Adrenal gland (tissue), 12 donors: ENCODE measurements around the gene FBXW8. TPM values are rescaled to one million over a fixed set of nuclear protein-coding genes. Genes with fewer than 3 reads are reported as not detected.

Source experiments
- DNase-seq, 7 donors: peaks; one replicate each; pipeline ENCODE4 v3.0.0-alpha.2; 2019 to 2020
- H3K27ac ChIP-seq, 5 donors: fragments of 200-600 bp; sonication (generic) in 4 of 5; 1 replicate in 3 of 5; 2 replicates in 2 of 5; pipeline versions ENCODE4 v1.5.1 to v1.8.0; 2016 to 2020; ENCODE audit warnings: mild to moderate bottlenecking in 1 of 5
- H3K27me3 ChIP-seq: fragments of 200-600 bp; 2 replicates; pipeline ENCODE4 v1.8.0; 2021
- H3K36me3 ChIP-seq, 2 donors: fragments of 200-600 bp; replicated peaks in 1 of 2; 1 replicate in 1 of 2; 2 replicates in 1 of 2; pipeline versions ENCODE4 v1.5.1 to v1.8.0; 2018 to 2022
- H3K4me1 ChIP-seq, 2 donors: fragments of 200-600 bp; replicated peaks in 1 of 2; 1 replicate in 1 of 2; 2 replicates in 1 of 2; pipeline versions ENCODE4 v1.5.1 to v1.8.0; 2018 to 2021
- H3K4me3 ChIP-seq, 4 donors: fragments of 200-600 bp; sonication (generic) in 3 of 4; one replicate each; pipeline ENCODE4 v1.5.1; 2016 to 2018
- H3K9me3 ChIP-seq, 3 donors: fragments of 200-600 bp; sonication (generic) in 1 of 3; replicated peaks in 1 of 3; 1 replicate in 2 of 3; 2 replicates in 1 of 3; pipeline versions ENCODE4 v1.5.1 to v1.8.0; 2016 to 2021
- POLR2A ChIP-seq, 2 donors: fragments of 450-650 bp; IDR thresholded peaks; one replicate each; pipeline ENCODE4 v1.6.1; 2017; ENCODE audit warnings: antibody characterized with exemption in 2 of 2, mild to moderate bottlenecking in 2 of 2, moderate library complexity in 1 of 2
- WGBS, 4 donors: extraction: QIAGEN DNeasy Blood & Tissue Kit in 2 of 4; methylation state at CpG; one replicate each; pipeline versions ENCODE4 v1.1.5 to v1.1.7; 2013 to 2017; 5-methylcytosine and 5-hydroxymethylcytosine counted together
- intact Hi-C, 2 donors: fragments of 100-400 bp; cut with DNase I; formaldehyde crosslinking; loops; one replicate each; pipeline versions ENCODE4 v1.14.1 to v1.15.0; 2022 to 2023
- polyA plus RNA-seq, 3 donors: library from polyadenylated mRNA; stranded (reverse); fragments of 200-250 nt in 2 of 3; fragments of 350-450 nt in 1 of 3; fragmentation: Illumina TruSeq in 1 of 3; extraction: RNeasy Lipid Tissue Mini Kit (QIAGEN cat#74804) in 1 of 3; gene quantifications; one replicate each; pipeline ENCODE4 v1.2.3, GENCODE V29; 2013 to 2014
- total RNA-seq, 9 donors: library from RNA; depleted of rRNA in 4 of 9; stranded (reverse); fragments of >200 nt in 4 of 9; fragments of 120-200 nt in 1 of 9; fragmentation: NEBNext Ultra II Directional in 1 of 9; extraction: Animal tissue kit (Norgen Biotek cat#: 25700) in 1 of 9; gene quantifications; one replicate each; pipeline versions ENCODE4 v1.1.0 to v1.2.4, GENCODE V29; 2013 to 2023
- TF ChIP-seq, protein P1 (sequence below), 6 experiments: fragments of 450-650 bp in 4 of 6; fragments of 200-600 bp in 2 of 6; sonication (generic) in 1 of 6; IDR thresholded peaks; 1 replicate in 5 of 6; 2 replicates in 1 of 6; pipeline versions ENCODE4 v1.5.1 to v1.8.0; 2016 to 2021; ENCODE audit warnings: antibody characterized with exemption in 6 of 6, mild to moderate bottlenecking in 2 of 6, moderate library complexity in 1 of 6
- donor health status: healthy with polysubstance abuse.
- donor health status: Bipolar disorder and iron deficiency.
- donor health status: DM: yes; HTN: yes; CAD: no.
- donor health status: DM: no; HTN: no; CAD: no.
- donor health status: DM: no; HTN: no; CAD: no.
- donor health status: DM: yes; HTN: yes; CAD: no.

FBXW8 gene
- total and polyA plus RNA-seq, 12 donors, result 2.9 to 19.1 (median 14.3) TPM

DNA sequence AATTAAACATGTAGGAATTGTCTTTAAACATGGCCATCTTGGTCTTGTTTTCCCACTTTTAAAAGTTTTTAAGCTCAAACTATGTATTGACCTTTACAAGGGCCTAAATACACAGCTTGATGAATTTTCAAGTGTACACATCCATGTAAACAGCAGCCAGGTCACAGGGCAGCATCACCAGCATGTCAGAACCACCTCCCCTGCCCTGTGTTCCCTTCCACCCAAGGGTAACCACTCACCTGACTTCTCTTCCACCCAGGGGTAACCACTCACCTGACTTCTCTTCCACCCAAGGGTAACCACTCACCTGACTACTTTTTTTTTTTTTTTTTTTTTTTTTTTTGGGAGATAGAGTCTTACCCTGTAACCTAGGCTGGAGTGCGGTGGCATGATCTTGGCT, 4.6 kb downstream of the FBXW8 start:
- intact Hi-C loops, result no loop called here
- 94 to 100% (median 100%) methylated on average over 1 of the region's 1 CpG for WGBS, 4 donors
- no peaks in the 10 kb centered on the region for H3K9me3 ChIP-seq
- DNase-seq, result no peak
- TF ChIP-seq, protein P1, sequence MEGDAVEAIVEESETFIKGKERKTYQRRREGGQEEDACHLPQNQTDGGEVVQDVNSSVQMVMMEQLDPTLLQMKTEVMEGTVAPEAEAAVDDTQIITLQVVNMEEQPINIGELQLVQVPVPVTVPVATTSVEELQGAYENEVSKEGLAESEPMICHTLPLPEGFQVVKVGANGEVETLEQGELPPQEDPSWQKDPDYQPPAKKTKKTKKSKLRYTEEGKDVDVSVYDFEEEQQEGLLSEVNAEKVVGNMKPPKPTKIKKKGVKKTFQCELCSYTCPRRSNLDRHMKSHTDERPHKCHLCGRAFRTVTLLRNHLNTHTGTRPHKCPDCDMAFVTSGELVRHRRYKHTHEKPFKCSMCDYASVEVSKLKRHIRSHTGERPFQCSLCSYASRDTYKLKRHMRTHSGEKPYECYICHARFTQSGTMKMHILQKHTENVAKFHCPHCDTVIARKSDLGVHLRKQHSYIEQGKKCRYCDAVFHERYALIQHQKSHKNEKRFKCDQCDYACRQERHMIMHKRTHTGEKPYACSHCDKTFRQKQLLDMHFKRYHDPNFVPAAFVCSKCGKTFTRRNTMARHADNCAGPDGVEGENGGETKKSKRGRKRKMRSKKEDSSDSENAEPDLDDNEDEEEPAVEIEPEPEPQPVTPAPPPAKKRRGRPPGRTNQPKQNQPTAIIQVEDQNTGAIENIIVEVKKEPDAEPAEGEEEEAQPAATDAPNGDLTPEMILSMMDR (IDR thresholded peaks at IDR 0.05), result no peak
- no peak for TF ChIP-seq POLR2A (IDR thresholded peaks at IDR 0.05)
- H3K27ac ChIP-seq, result no peak overlapping the region
- H3K36me3 ChIP-seq, result no peaks in the 10 kb centered on the region
- no peak overlapping the region for H3K4me3 ChIP-seq
- no peaks in the 10 kb centered on the region for H3K27me3 ChIP-seq
- peaks cover 0 to 7% of the 10 kb centered on the region in 2 donors for H3K4me1 ChIP-seq

GRCh38 chr12:116916122-116916521, 5.4 kb downstream of the FBXW8 start:
- peaks cover 0 to 7% of the 10 kb centered on the region in 2 donors for H3K4me1 ChIP-seq
- H3K9me3 ChIP-seq, result no peaks in the 10 kb centered on the region
- TF ChIP-seq POLR2A (IDR thresholded peaks at IDR 0.05), result no peak
- TF ChIP-seq, protein P1 (IDR thresholded peaks at IDR 0.05), result no peak
- H3K27me3 ChIP-seq, result no peaks in the 10 kb centered on the region
- no peak overlapping the region for H3K27ac ChIP-seq
- H3K4me3 ChIP-seq, result no peak overlapping the region
- H3K36me3 ChIP-seq, result no peaks in the 10 kb centered on the region
- no peak for DNase-seq
- intact Hi-C loops, result no loop called here

GRCh38 chr12:116916714-116917114, 6.0 kb downstream of the FBXW8 start:
- Histone ChIP-seq H3K4me1 (peaks cover 0 to 2% of the 10 kb centered on the region in 2 donors), H3K4me3 (no peak overlapping the region), H3K27me3 (no peaks in the 10 kb centered on the region), H3K27ac (no peak overlapping the region), H3K36me3 (no peaks in the 10 kb centered on the region), H3K9me3 (no peaks in the 10 kb centered on the region)
- no peak for TF ChIP-seq POLR2A (IDR thresholded peaks at IDR 0.05)
- TF ChIP-seq, protein P1 (IDR thresholded peaks at IDR 0.05), result peak in 3 of 6 experiments; percentile 32 to 52 (median 46)
- WGBS, 4 donors, result 52 to 68% (median 55%) methylated on average over 3 to 5 of the region's 5 CpGs
- intact Hi-C loops, result no loop called here
- peak; percentile 17 to 76 (median 42) for DNase-seq

DNA sequence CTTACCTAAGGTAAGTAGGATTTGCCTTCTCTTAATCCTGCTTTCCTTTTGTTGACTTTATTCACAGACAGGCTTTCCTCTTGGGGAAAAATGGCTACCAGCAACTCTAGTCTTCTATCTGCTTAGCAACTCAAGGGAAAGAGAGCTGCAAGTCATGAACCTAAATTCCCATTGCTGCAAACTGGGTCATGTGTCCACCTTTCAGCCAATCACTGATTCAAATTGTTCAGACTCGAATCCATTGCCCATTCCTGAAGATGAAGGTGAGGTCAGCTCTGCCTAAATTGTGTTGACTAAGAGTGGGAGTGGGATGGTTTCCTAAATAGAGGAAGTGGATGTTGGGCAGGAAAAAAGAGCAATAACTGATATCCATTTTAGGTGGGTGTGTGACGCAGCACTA, 7.7 kb downstream of the FBXW8 start:
- intact Hi-C loops, result no loop called here
- no peaks in the 10 kb centered on the region for H3K36me3 ChIP-seq
- H3K4me1 ChIP-seq, result no peaks in the 10 kb centered on the region

More for the DNA sequence above, 7.7 kb downstream of the FBXW8 start:
- H3K27ac ChIP-seq, result no peak overlapping the region
- 89 to 95% (median 92%) methylated on average over 2 of the region's 2 CpGs for WGBS, 4 donors
- no peaks in the 10 kb centered on the region for H3K27me3 ChIP-seq
- no peak overlapping the region for H3K4me3 ChIP-seq
- TF ChIP-seq, protein P1 (IDR thresholded peaks at IDR 0.05), result no peak
- TF ChIP-seq POLR2A (IDR thresholded peaks at IDR 0.05), result no peak
- DNase-seq, result no peak
- H3K9me3 ChIP-seq, result no peaks in the 10 kb centered on the region
